Astrocyte of the spinal cord (primary cell): ENCODE measurements around the gene USP33.

Source experiments
- DNase-seq: peaks from one replicate; pipeline ENCODE4 v3.0.0; 2011; ENCODE audit warnings: low read depth, low spot score
- H3K4me3 ChIP-seq: 2 replicates; pipeline ENCODE4 v1.5.1; 2011; ENCODE audit warnings: low read depth, mild to moderate bottlenecking, low read length, moderate library complexity
- CTCF ChIP-seq: IDR thresholded peaks from 2 replicates; pipeline ENCODE4 v1.5.1; 2012; ENCODE audit warnings: low read depth, mild to moderate bottlenecking, low read length, inconsistent platforms
- in situ Hi-C: cut with HindIII; loops from 2 replicates; pipeline ENCODE4 v1.10.0; 2017; ENCODE audit warnings: low sequenced_read_pairs

USP33 gene

GRCh38 chr1:77783141-77783540 lies 23.5 kb upstream of the USP33 start:
- no peak for DNase-seq
- H3K4me3 ChIP-seq, result no peak overlapping the region
- TF ChIP-seq CTCF, result no peak
- in situ Hi-C loops, result no loop called here

DNA sequence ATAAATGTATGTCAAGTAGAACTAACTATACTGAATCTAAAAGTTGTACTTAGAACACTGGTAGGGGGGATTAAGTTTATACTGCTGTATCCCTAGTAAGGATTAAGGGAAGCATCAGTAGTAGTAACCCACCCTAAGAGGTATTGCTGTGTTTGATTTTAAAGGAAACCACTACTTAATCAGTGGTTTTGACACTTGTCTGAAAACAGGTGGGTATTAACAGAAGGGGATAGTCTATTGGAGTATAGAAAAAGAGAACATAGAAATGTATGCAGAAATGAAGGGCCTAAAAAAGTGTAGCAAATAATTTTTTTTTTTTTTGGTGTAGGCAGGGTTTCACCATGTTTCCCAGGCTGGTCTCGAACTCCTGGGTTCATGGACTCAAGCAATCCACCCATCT lies 22.0 kb upstream of the USP33 start:
- DNase-seq, result no peak
- in situ Hi-C loops, result no loop called here
- no peak for TF ChIP-seq CTCF
- no peak overlapping the region for H3K4me3 ChIP-seq

DNA sequence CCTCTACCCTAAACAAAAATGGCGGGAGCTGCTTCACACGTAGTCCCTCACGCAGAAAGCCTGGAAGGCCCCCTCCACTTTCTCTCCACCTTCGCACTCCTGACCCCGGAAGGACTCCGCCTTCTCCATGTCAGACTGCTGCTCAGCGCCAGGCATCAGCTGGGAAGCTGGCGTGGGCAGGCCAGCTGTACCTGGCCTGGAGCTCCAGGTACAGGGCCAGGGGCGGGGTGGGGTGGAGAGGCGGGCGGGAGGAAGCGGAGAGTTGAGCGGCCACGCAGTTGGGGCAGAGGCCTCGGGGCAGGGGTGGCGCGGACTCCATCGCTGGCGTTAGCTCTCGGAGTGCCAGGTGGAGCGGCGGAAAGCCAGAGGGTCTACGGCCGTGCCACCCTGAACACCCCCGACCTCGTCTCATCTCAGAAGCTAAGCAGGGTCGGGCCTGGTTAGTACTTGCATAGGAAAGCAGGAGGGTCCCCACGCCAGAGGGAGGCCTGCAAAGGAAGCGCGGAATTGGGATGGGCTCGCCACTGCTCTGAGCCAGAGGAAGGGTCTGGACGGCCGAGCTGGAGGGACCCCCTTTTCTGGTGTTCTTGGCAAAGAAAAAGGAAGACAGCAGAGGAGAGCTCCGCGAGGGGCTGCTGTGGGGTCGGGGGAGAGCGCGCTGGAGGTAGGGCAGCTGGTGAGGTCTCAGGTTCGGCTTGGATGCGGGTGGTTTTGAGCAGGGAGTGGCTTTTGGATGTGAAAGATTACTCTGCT lies 20.1 kb upstream of the USP33 start, which contains the start of gene MIGA1:
TSS of gene MIGA1 (plus strand) at position 121 of the 753 bp plus-strand sequence. CDS start 3,604 bp downstream, outside the sequence.
- H3K4me3 ChIP-seq, result peak within 1 kb of the TSS; percentile 84
- in situ Hi-C loops, result no loop called here
- TF ChIP-seq CTCF, result no peak

GRCh38 chr1:77776007-77776700 lies 16.5 kb upstream of the USP33 start:
- no peak overlapping the region for H3K4me3 ChIP-seq
- no peak for TF ChIP-seq CTCF
- DNase-seq, result no peak
- in situ Hi-C loops, result no loop called here

More for the DNA sequence above, 20.1 kb upstream of the USP33 start, which contains the start of gene MIGA1:
- DNase-seq, result peak; percentile 90

- DNase-seq, result no peak
- in situ Hi-C loops, result no loop called here
- no peak for TF ChIP-seq CTCF
- no peak overlapping the region for H3K4me3 ChIP-seq
Observed at GRCh38 chr1:77768006-77768405, 8.4 kb upstream of the USP33 start.

DNA sequence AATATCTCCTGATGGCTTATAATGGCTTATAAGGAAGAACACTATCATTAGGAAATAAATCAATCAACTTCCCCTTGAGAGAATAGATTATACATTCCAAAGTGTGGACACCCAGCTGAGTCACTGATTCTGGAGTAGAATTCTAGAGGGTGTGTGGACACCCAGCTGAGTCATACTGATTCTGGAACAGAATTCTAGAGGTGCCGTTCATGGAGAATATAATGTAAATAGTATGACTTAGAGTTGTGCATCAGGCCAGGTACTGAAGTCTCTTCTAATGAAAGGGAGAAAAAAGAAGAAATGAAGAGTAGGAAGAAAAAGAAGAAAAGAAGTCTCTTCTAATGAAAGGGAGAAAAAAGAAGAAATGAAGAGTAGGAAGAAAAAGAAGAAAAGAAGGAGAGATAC lies 2.4 kb upstream of the USP33 start:
- TF ChIP-seq CTCF, result no peak
- DNase-seq, result peak; percentile 56
- no peak overlapping the region for H3K4me3 ChIP-seq
- in situ Hi-C loops, result no loop called here
